GM12878 (cell line): Measurements from ENCODE around the gene RPLP2. TPM values are rescaled to one million over a fixed set of nuclear protein-coding genes. Genes with fewer than 3 reads are reported as not detected.
A peak's percentile ranks its signal among the peaks of the same experiment; 100 is the strongest.

ENCODE experiments used
- ATAC-seq: fragments of 200-7000 bp; cut with Tn5 transposase; 3 replicates; pipeline ENCODE4 v1.9.1; 2020; ENCODE audit warnings: mild to moderate bottlenecking, moderate library complexity
- BruUV-seq: library from RNA; stranded (reverse); fragments of 400-500 nt; replicated peaks from 2 replicates; lab custom pipeline; 2021; lab: Mats Ljungman, UMichigan
- CTCF ChIA-PET: fragments of 300-600 bp; sonication (Branson Sonifier 250); formaldehyde crosslinking; extraction: SDS; loops from one replicate; lab custom pipeline; 2021; ENCODE audit warnings: inconsistent platforms; lab: Yijun Ruan, JAX
- POLR2A ChIA-PET: fragments of 350-600 bp; formaldehyde crosslinking; extraction: SDS; loops from one replicate; lab custom pipeline; 2021; ENCODE audit warnings: inconsistent platforms; lab: Charles Lee
- RAD21 ChIA-PET: fragments of 300-600 bp; sonication (Branson Sonifier 250); formaldehyde crosslinking; loops from one replicate; lab custom pipeline; 2023; ENCODE audit warnings: antibody characterized with exemption; ENCODE audit not compliant: unreplicated experiment; lab: Charles Lee
- SMC1A ChIA-PET: fragments of 300-600 bp; sonication (Branson Sonifier 250); formaldehyde crosslinking; loops from one replicate; lab custom pipeline; 2023; ENCODE audit not compliant: unreplicated experiment, uncharacterized antibody; lab: Charles Lee
- DNase-seq: peaks from one replicate; pipeline ENCODE4 v3.0.0-alpha.2; 2011; ENCODE audit warnings: low read depth, low spot score
- FAIRE-seq: peaks from 3 replicates; lab custom pipeline; 2011; peaks lifted over from hg19 to GRCh38; lab: Jason Lieb, UNC
- H2AFZ ChIP-seq: 2 replicates; pipeline ENCODE4 v1.6.0; 2011; ENCODE audit warnings: low read depth, low read length, control low read depth; ENCODE audit not compliant: control insufficient read depth
- H3K27ac ChIP-seq: 2 replicates; pipeline ENCODE4 v1.5.1; 2011; ENCODE audit warnings: control low read depth; ENCODE audit not compliant: control insufficient read depth, insufficient read depth
- H3K27me3 ChIP-seq, 2 experiments: replicated peaks in 1 of 2; 2 replicates each; pipeline versions ENCODE4 v1.6.0 to v1.6.1; 2011; ENCODE audit warnings: low read length in 1 of 2; ENCODE audit not compliant: control insufficient read depth in 2 of 2, insufficient read depth in 2 of 2
- H3K36me3 ChIP-seq, 2 experiments: 2 replicates each; pipeline ENCODE4 v1.5.1; 2011; ENCODE audit warnings: low read length in 1 of 2; ENCODE audit not compliant: control insufficient read depth in 2 of 2, insufficient read depth in 2 of 2
- H3K4me1 ChIP-seq: 2 replicates; pipeline ENCODE4 v1.6.1; 2011; ENCODE audit warnings: mild to moderate bottlenecking, low read length, moderate library complexity, mixed read lengths; ENCODE audit not compliant: control insufficient read depth, insufficient read depth
- H3K4me2 ChIP-seq: 2 replicates; pipeline ENCODE4 v1.6.0; 2011; ENCODE audit warnings: control low read depth; ENCODE audit not compliant: control insufficient read depth, insufficient read depth
- H3K4me3 ChIP-seq: fragments of 200-600 bp; sonication (generic); 2 replicates; pipeline ENCODE4 v1.5.1; 2016
- H3K79me2 ChIP-seq: 2 replicates; pipeline ENCODE4 v1.6.0; 2011; ENCODE audit warnings: low read length; ENCODE audit not compliant: control insufficient read depth, insufficient read depth
- H3K9ac ChIP-seq: 2 replicates; pipeline ENCODE4 v1.8.0; 2011; ENCODE audit warnings: low read length, control low read depth, mixed read lengths; ENCODE audit not compliant: control insufficient read depth, insufficient read depth
- H3K9me3 ChIP-seq: replicated peaks from 3 replicates; pipeline ENCODE4 v1.5.1; 2011; ENCODE audit warnings: mild to moderate bottlenecking, low read length; ENCODE audit not compliant: control insufficient read depth, insufficient read depth
- H4K20me1 ChIP-seq: 2 replicates; pipeline ENCODE4 v1.6.0; 2011; ENCODE audit not compliant: control insufficient read depth, insufficient read depth
- BCL3 ChIP-seq: IDR thresholded peaks from 2 replicates; pipeline ENCODE4 v1.6.1; 2011; ENCODE audit warnings: borderline replicate concordance, low read depth, mild to moderate bottlenecking, moderate library complexity, low read length; ENCODE audit not compliant: insufficient read depth, poor library complexity, severe bottlenecking
- MYB ChIP-seq: fragments of 150-350 bp; IDR thresholded peaks from 2 replicates; pipeline ENCODE4 v1.6.1; 2014; ENCODE audit warnings: mild to moderate bottlenecking, low read depth, low read length, borderline replicate concordance
- MYC ChIP-seq: IDR thresholded peaks from 2 replicates; pipeline ENCODE4 v1.6.1; 2011; ENCODE audit warnings: mild to moderate bottlenecking, low read length, moderate library complexity, inconsistent platforms; ENCODE audit not compliant: insufficient read depth, insufficient replicate concordance, insufficient read length, severe bottlenecking
- NBN ChIP-seq: fragments of 450-650 bp; IDR thresholded peaks from 2 replicates; pipeline ENCODE4 v1.6.1; 2016
- POLR2A ChIP-seq: IDR thresholded peaks from 2 replicates; pipeline ENCODE4 v1.6.1; 2011; ENCODE audit warnings: low read depth, mild to moderate bottlenecking, low read length
- RAD21 ChIP-seq: IDR thresholded peaks from 2 replicates; pipeline ENCODE4 v1.6.1; 2011; ENCODE audit warnings: mild to moderate bottlenecking, low read depth, low read length, moderate library complexity; ENCODE audit not compliant: insufficient read depth
- SP1 ChIP-seq: IDR thresholded peaks from one replicate; pipeline ENCODE4 v1.6.1; 2011; ENCODE audit warnings: low read depth, low read length
- WGBS: methylation state at CpG from one replicate; pipeline ENCODE4 v1.1.6; 2016; ENCODE audit warnings: low lambda C conversion rate; ENCODE audit not compliant: insufficient replicate concordance, insufficient coverage; ENCODE audit errors: missing lambda C conversion rate; 5-methylcytosine and 5-hydroxymethylcytosine counted together
- in situ Hi-C: fragments of 300-500 bp; cut with MboI; formaldehyde crosslinking; loops from 9 replicates; pipeline ENCODE4 v1.14.3; 2018; ENCODE audit warnings: mixed read lengths
- intact Hi-C: fragments of 100-400 bp; cut with micrococcal nuclease; formaldehyde crosslinking; loops from one replicate; pipeline ENCODE4 v1.14.2; 2022; ENCODE audit not compliant: unreplicated experiment
- polyA plus RNA-seq, 11 experiments: library from polyadenylated mRNA; depleted of rRNA in 4 of 11; unstranded in 6 of 11; stranded (reverse) in 5 of 11; fragments of >200 nt; fragmentation: Nextera tagmentation in 4 of 11; fragmentation: Illumina TruSeq in 1 of 11; extraction: Ambion mirVana in 4 of 11; extraction: Trizol in 1 of 11; gene quantifications; 1 replicate in 1 of 11; 2 replicates in 10 of 11; pipeline versions ENCODE4 v1.2.1 to v1.2.3, GENCODE V29; 2011 to 2016; ENCODE audit warnings: inconsistent platforms in 2 of 11, missing spikeins in 2 of 11, low read depth in 1 of 11
- total RNA-seq, 4 experiments: library from RNA; depleted of rRNA in 3 of 4; stranded (reverse); fragments of >200 nt in 3 of 4; fragmentation: Illumina TruSeq in 1 of 4; extraction: Trizol in 1 of 4; gene quantifications; 2 replicates each; pipeline versions ENCODE4 v1.2.1 to v1.2.3, GENCODE V29; 2013 to 2021
- TF ChIP-seq, protein P1 (sequence below): fragments of 450-650 bp; IDR thresholded peaks from 2 replicates; pipeline ENCODE4 v1.6.1; 2017; ENCODE audit warnings: mild to moderate bottlenecking, moderate library complexity

Gene RPLP2
- total and polyA plus RNA-seq, 10 of the 15 experiments (the other 5 are each of a cell fraction or from before 2014, with no cell fraction given) = 488 to 3,558 (median 1,481) TPM

GRCh38 chr11:786235-787083, 23.3 kb upstream of the RPLP2 start:
- Histone ChIP-seq H3K9ac (no peak overlapping the region), H3K27me3 (no peaks in the 10 kb centered on the region), H3K4me2 (no peak overlapping the region), H3K79me2 (no peaks in the 10 kb centered on the region), H2AFZ (no peak overlapping the region), H3K4me3 (no peak overlapping the region), H4K20me1 (no peaks in the 10 kb centered on the region), H3K4me1 (peaks cover 7% of the 10 kb centered on the region), H3K27ac (no peak overlapping the region), H3K9me3 (no peaks in the 10 kb centered on the region), H3K36me3 (no peaks in the 10 kb centered on the region; a peak in 1 of 4 replicates)
- FAIRE-seq (no peak), ATAC-seq (no peak), DNase-seq (no peak)
- no TSS peak for BruUV-seq
- ChIA-PET RAD21 (interaction anchor here (1.1 kb wide), 1 partner anchor 9 kb away, joined by 3 read pairs; no protein-coding TSS in a partner anchor), SMC1A (no interaction called here), CTCF (no interaction called here), POLR2A (no interaction called here)
- 70% methylated on average over 24 of the region's 24 CpGs for WGBS
- in situ Hi-C loops (no loop called here), intact Hi-C loops (no loop called here)
- TF ChIP-seq POLR2A (0 out of 2 replicates have a peak, but pooled peaks have one; percentile 11), SP1 (no peak)

DNA sequence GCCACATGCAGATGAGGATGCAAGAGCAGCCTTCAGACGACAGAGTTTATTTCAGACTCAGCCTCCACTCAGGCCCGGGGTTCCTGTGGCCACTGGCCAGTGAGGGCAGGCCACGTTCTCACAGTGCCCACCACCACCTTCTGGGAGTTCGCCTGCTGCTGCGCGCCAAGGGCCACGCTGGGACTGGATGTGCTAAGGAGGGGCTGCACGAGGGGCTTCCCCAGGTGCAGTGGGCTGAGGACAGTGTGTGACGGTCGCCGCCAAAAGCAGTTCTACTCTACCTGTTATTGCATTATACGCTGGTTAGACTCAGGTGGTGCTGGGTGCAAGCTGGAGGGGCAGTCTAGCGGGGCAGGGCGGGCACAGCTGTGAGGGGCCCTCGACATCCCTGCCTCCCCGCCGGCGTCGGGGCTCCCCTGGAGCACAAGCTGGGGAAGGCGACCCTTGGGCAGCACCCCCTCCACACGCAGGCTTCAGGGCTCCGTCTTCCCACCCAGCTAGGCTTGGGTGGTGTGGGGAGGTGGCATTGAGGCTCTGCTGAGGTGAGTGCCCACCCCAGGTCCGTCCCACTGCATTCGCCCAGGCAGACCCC, 22.6 kb upstream of the RPLP2 start:
- RAD21 ChIA-PET = no interaction called here
- Histone ChIP-seq H3K4me2 (no peak overlapping the region), H4K20me1 (no peaks in the 10 kb centered on the region), H3K4me1 (peaks cover 7% of the 10 kb centered on the region), H3K4me3 (no peak overlapping the region), H3K27me3 (no peaks in the 10 kb centered on the region), H3K79me2 (no peaks in the 10 kb centered on the region), H3K27ac (no peak overlapping the region), H3K9me3 (no peaks in the 10 kb centered on the region), H3K9ac (no peak overlapping the region), H2AFZ (no peak overlapping the region), H3K36me3 (peaks cover 0 to 2% of the 10 kb centered on the region in 2 experiments; a peak in 2 of 4 replicates)
- FAIRE-seq (no peak), ATAC-seq (no peak), DNase-seq (no peak)
- intact Hi-C loops (no loop called here), in situ Hi-C loops (no loop called here)
- WGBS = 83% methylated on average over 20 of the region's 24 CpGs
- SMC1A ChIA-PET = no interaction called here
- POLR2A ChIA-PET = no interaction called here
- CTCF ChIA-PET = no interaction called here
- no TSS peak for BruUV-seq
- no peak for TF ChIP-seq NBN
- TF ChIP-seq RAD21 = no peak
- no peak for TF ChIP-seq BCL3
- TF ChIP-seq MYB = no peak
- TF ChIP-seq, protein P1, sequence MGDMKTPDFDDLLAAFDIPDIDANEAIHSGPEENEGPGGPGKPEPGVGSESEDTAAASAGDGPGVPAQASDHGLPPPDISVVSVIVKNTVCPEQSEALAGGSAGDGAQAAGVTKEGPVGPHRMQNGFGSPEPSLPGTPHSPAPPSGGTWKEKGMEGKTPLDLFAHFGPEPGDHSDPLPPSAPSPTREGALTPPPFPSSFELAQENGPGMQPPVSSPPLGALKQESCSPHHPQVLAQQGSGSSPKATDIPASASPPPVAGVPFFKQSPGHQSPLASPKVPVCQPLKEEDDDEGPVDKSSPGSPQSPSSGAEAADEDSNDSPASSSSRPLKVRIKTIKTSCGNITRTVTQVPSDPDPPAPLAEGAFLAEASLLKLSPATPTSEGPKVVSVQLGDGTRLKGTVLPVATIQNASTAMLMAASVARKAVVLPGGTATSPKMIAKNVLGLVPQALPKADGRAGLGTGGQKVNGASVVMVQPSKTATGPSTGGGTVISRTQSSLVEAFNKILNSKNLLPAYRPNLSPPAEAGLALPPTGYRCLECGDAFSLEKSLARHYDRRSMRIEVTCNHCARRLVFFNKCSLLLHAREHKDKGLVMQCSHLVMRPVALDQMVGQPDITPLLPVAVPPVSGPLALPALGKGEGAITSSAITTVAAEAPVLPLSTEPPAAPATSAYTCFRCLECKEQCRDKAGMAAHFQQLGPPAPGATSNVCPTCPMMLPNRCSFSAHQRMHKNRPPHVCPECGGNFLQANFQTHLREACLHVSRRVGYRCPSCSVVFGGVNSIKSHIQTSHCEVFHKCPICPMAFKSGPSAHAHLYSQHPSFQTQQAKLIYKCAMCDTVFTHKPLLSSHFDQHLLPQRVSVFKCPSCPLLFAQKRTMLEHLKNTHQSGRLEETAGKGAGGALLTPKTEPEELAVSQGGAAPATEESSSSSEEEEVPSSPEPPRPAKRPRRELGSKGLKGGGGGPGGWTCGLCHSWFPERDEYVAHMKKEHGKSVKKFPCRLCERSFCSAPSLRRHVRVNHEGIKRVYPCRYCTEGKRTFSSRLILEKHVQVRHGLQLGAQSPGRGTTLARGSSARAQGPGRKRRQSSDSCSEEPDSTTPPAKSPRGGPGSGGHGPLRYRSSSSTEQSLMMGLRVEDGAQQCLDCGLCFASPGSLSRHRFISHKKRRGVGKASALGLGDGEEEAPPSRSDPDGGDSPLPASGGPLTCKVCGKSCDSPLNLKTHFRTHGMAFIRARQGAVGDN = no peak
- no peak for TF ChIP-seq MYC
